HPDE6-E6E7 (cell line): ENCODE measurements around the gene STXBP2.
"Not testable (repeated sequence)": the region's sequence is repeated elsewhere in the genome, so short reads cannot be mapped to it uniquely, and the experiment has no call there.

ENCODE experiments used
- DNase-seq: peaks from one replicate; pipeline ENCODE4 v3.0.0; 2011; ENCODE audit warnings: missing footprints; ENCODE audit errors: extremely low spot score

The STXBP2 gene

GRCh38 chr19:7632340-7633203, 4.3 kb upstream of the STXBP2 start:
- DNase-seq = no peak

- DNase-seq = no peak
Observed at GRCh38 chr19:7633698-7634097, 3.2 kb upstream of the STXBP2 start, which contains the start of gene PCP2. Gene PCP2 (minus strand): TSS chr19:7633719. CDS start chr19:7633457, 262 bp downstream.

- no peak for DNase-seq
Observed at GRCh38 chr19:7635670-7636069, 1.2 kb upstream of the STXBP2 start.

GRCh38 chr19:7636317-7636690, 606 bp upstream of the STXBP2 start:
- no peak for DNase-seq

- DNase-seq = no peak
Observed at GRCh38 chr19:7637374-7638256, 705 bp downstream of the STXBP2 start.

- no peak for DNase-seq
Observed at GRCh38 chr19:7638802-7639465, 2.0 kb downstream of the STXBP2 start.

- DNase-seq = no peak
Observed at GRCh38 chr19:7639863-7640348, 3.0 kb downstream of the STXBP2 start.

- DNase-seq = no peak
Observed at GRCh38 chr19:7640803-7641202, 3.9 kb downstream of the STXBP2 start.

GRCh38 chr19:7641290-7642276, 4.7 kb downstream of the STXBP2 start:
- no peak for DNase-seq

- DNase-seq = no peak
Observed at GRCh38 chr19:7642295-7643030, 5.6 kb downstream of the STXBP2 start.

- DNase-seq = no peak
Observed at GRCh38 chr19:7643031-7643415, 6.1 kb downstream of the STXBP2 start.

- DNase-seq = not testable (repeated sequence)
Observed at GRCh38 chr19:7643629-7644549, 7.0 kb downstream of the STXBP2 start.

GRCh38 chr19:7644550-7644877, 7.6 kb downstream of the STXBP2 start:
- DNase-seq = no peak

GRCh38 chr19:7645163-7645562, 8.3 kb downstream of the STXBP2 start:
- DNase-seq = no peak

- no peak for DNase-seq
Observed at GRCh38 chr19:7645656-7646425, 8.9 kb downstream of the STXBP2 start.

GRCh38 chr19:7646426-7646700, 9.5 kb downstream of the STXBP2 start:
- no peak for DNase-seq

- DNase-seq = no peak
Observed at GRCh38 chr19:7647156-7647555, 10.2 kb downstream of the STXBP2 start.

GRCh38 chr19:7648265-7649014, 11.5 kb downstream of the STXBP2 start:
- DNase-seq = no peak
